ENCODE measurements around the gene CD300LG.

Gene CD300LG

DNA sequence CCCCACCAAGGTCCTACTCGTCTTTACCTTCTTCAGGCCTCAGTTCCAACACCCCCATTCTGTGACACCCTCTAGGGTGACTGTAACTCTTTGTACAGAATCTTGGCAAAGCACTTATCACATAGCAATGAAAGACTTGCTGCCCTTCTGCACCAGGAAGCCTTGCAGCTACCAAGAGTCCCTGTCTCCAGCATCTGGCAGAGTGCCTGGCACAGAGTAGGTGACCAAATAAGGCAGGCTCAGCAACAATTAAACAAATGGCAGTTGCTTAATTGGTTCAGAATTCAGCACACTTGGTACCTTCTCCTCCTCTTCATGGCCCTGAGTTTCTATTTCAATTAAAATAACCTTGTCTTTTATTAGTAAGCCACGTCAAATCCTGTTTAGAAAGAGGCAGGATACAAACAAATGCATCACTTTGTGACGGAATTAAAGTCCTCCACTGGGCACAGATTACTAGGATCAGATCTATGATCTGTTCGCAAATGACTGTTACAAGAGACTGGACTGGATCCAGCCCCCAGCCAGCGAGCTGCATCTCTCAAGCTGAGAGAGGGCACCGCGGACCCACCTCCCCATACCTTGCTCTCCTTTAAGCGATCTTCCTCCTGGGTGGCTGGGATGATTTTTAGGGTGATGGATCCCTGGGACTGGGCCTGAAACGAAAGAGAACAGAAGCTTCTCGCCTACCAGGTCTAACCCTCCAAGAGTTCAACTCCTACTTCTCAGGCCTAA lies 23.5 kb upstream of the CD300LG start:
- Histone ChIP-seq H3K4me1 (ENCODE audit: control insufficient read depth in 2 of 2, insufficient read depth in 1 of 2, low read depth in 1 of 2, low read length in 2 of 2) (no peaks in the 10 kb centered on the region), H3K27me3 (ENCODE audit: control insufficient read depth in 3 of 3, insufficient read depth in 3 of 3, low read depth in 1 of 3, low read length in 3 of 3) (no peaks in the 10 kb centered on the region), H3K4ac (ENCODE audit: low read length) (no peak overlapping the region), H3K27ac (replicated peaks; ENCODE audit: low read length) (no peak overlapping the region), H2BK120ac (ENCODE audit: low read depth, low read length) (no peak overlapping the region), H3K18ac (ENCODE audit: low read length) (no peak overlapping the region), H4K91ac (ENCODE audit: low read depth, low read length, poor library complexity) (no peak overlapping the region), H3K23ac (ENCODE audit: low read depth, low read length, poor library complexity) (no peak overlapping the region), H4K8ac (ENCODE audit: low read depth, low read length) (no peak overlapping the region), H3K79me1 (ENCODE audit: low read depth, low read length) (peaks cover 3% of the 10 kb centered on the region), H2BK15ac (ENCODE audit: low read length) (no peak overlapping the region), H3K4me3 (ENCODE audit: low read length in 2 of 2) (no peak overlapping the region), H2BK12ac (ENCODE audit: low read length) (no peak overlapping the region), H3K4me2 (ENCODE audit: insufficient read depth, low read length, poor library complexity, severe bottlenecking) (no peak overlapping the region), H2AK5ac (ENCODE audit: low read depth, low read length) (no peak overlapping the region), H3K9ac (ENCODE audit: low read depth, low read length, poor library complexity) (no peak overlapping the region), H3K9me3 (replicated peaks in 1 of 2; ENCODE audit: control insufficient read depth in 2 of 2, insufficient read depth in 1 of 2, low read depth in 1 of 2, low read length in 2 of 2) (no peaks in the 10 kb centered on the region), H3K14ac (ENCODE audit: low read length) (no peak overlapping the region), H2BK5ac (ENCODE audit: low read length) (no peak overlapping the region), H3K36me3 (replicated peaks in 1 of 2; ENCODE audit: control insufficient read depth in 2 of 2, insufficient read depth in 2 of 2, low read length in 2 of 2) (peaks cover 0 to 8% of the 10 kb centered on the region in 2 donors), H2AFZ (ENCODE audit: low read length) (no peak overlapping the region)
- no CpG with 5 or more reads among the region's 10 CpGs for WGBS, 2 donors (ENCODE audit: extremely low coverage in 2 of 2, insufficient read length in 2 of 2, insufficient replicate concordance in 1 of 2)
- DNase-seq (ENCODE audit: low spot score): no peak

DNA sequence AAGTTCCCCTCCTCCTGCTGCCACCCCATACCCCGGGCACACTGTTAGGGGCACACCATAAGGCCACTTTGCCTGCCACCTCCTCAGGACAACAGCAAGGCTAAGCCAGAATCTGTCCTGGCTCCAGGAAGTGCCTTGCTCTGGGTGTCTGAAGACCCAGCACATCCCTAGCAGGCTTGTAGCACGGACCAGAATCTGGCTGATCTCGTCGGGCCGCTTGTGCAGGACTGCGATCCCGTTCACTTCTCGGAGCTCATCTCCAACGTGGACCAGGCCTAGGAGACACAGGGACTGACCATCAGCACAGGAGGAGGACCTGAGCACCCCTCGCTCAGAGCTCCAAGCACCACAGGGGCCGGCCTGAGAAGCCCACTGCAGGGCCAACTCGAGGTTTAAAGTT lies 21.4 kb upstream of the CD300LG start:
- H2BK12ac ChIP-seq (ENCODE audit: low read length): no peak overlapping the region
- H3K9ac ChIP-seq (ENCODE audit: low read depth, low read length, poor library complexity): no peak overlapping the region
- H3K79me1 ChIP-seq (ENCODE audit: low read depth, low read length): peaks cover 3% of the 10 kb centered on the region
- no peak overlapping the region for H3K18ac ChIP-seq (ENCODE audit: low read length)
- no peak overlapping the region for H3K4ac ChIP-seq (ENCODE audit: low read length)
- H2AFZ ChIP-seq (ENCODE audit: low read length): no peak overlapping the region
- H3K23ac ChIP-seq (ENCODE audit: low read depth, low read length, poor library complexity): no peak overlapping the region
- H3K14ac ChIP-seq (ENCODE audit: low read length): no peak overlapping the region
- no peak overlapping the region for H3K4me3 ChIP-seq (ENCODE audit: low read length in 2 of 2)
- H3K4me1 ChIP-seq (ENCODE audit: control insufficient read depth in 2 of 2, insufficient read depth in 1 of 2, low read depth in 1 of 2, low read length in 2 of 2): peaks cover 0 to 4% of the 10 kb centered on the region in 2 donors
- no peak overlapping the region for H4K8ac ChIP-seq (ENCODE audit: low read depth, low read length)
- no peaks in the 10 kb centered on the region for H3K9me3 ChIP-seq (replicated peaks in 1 of 2; ENCODE audit: control insufficient read depth in 2 of 2, insufficient read depth in 1 of 2, low read depth in 1 of 2, low read length in 2 of 2)
- H3K36me3 ChIP-seq (replicated peaks in 1 of 2; ENCODE audit: control insufficient read depth in 2 of 2, insufficient read depth in 2 of 2, low read length in 2 of 2): peaks cover 0 to 13% of the 10 kb centered on the region in 2 donors
- no peak overlapping the region for H2BK120ac ChIP-seq (ENCODE audit: low read depth, low read length)
- H3K27me3 ChIP-seq (ENCODE audit: control insufficient read depth in 3 of 3, insufficient read depth in 3 of 3, low read depth in 1 of 3, low read length in 3 of 3): no peaks in the 10 kb centered on the region
- DNase-seq (ENCODE audit: low spot score): no peak
- no peak overlapping the region for H3K27ac ChIP-seq (replicated peaks; ENCODE audit: low read length)
- H4K91ac ChIP-seq (ENCODE audit: low read depth, low read length, poor library complexity): no peak overlapping the region
- no peak overlapping the region for H3K4me2 ChIP-seq (ENCODE audit: insufficient read depth, low read length, poor library complexity, severe bottlenecking)
- WGBS, 2 donors (ENCODE audit: extremely low coverage in 2 of 2, insufficient read length in 2 of 2, insufficient replicate concordance in 1 of 2): no CpG with 5 or more reads among the region's 12 CpGs
- no peak overlapping the region for H2BK15ac ChIP-seq (ENCODE audit: low read length)
- H2AK5ac ChIP-seq (ENCODE audit: low read depth, low read length): no peak overlapping the region
- H2BK5ac ChIP-seq (ENCODE audit: low read length): peak overlapping the region; percentile 9

DNA sequence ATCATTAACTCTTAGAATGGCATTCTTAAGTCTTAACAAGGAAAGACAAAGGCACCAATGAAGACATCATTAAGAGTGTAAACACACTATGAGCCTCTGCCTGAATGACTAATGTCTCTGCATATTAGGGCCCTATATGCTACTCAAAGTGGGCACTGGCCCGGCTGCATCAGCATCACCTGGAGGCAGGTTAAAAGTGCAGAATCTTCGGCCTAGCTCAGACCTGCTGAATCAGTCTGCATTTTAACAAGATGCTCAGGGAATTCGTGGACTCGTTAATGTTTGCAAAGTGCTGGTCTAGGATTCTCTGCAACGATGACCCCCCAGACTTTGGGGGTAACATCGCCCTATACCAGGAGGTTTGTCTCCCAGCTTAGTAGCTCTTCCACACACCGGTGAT lies 20.8 kb upstream of the CD300LG start:
- Histone ChIP-seq H3K9ac (ENCODE audit: low read depth, low read length, poor library complexity) (no peak overlapping the region), H3K14ac (ENCODE audit: low read length) (no peak overlapping the region), H4K91ac (ENCODE audit: low read depth, low read length, poor library complexity) (no peak overlapping the region), H3K36me3 (replicated peaks in 1 of 2; ENCODE audit: control insufficient read depth in 2 of 2, insufficient read depth in 2 of 2, low read length in 2 of 2) (peaks cover 0 to 12% of the 10 kb centered on the region in 2 donors), H2BK120ac (ENCODE audit: low read depth, low read length) (no peak overlapping the region), H2BK15ac (ENCODE audit: low read length) (no peak overlapping the region), H3K4me3 (ENCODE audit: low read length in 2 of 2) (no peak overlapping the region), H3K27ac (replicated peaks; ENCODE audit: low read length) (no peak overlapping the region), H2BK5ac (ENCODE audit: low read length) (no peak overlapping the region), H3K27me3 (ENCODE audit: control insufficient read depth in 3 of 3, insufficient read depth in 3 of 3, low read depth in 1 of 3, low read length in 3 of 3) (no peaks in the 10 kb centered on the region), H4K8ac (ENCODE audit: low read depth, low read length) (no peak overlapping the region), H2AFZ (ENCODE audit: low read length) (no peak overlapping the region), H3K4me1 (ENCODE audit: control insufficient read depth in 2 of 2, insufficient read depth in 1 of 2, low read depth in 1 of 2, low read length in 2 of 2) (peaks cover 0 to 4% of the 10 kb centered on the region in 2 donors), H3K23ac (ENCODE audit: low read depth, low read length, poor library complexity) (no peak overlapping the region), H3K79me1 (ENCODE audit: low read depth, low read length) (peaks cover 2% of the 10 kb centered on the region), H2AK5ac (ENCODE audit: low read depth, low read length) (no peak overlapping the region), H3K4ac (ENCODE audit: low read length) (no peak overlapping the region), H3K4me2 (ENCODE audit: insufficient read depth, low read length, poor library complexity, severe bottlenecking) (no peak overlapping the region), H2BK12ac (ENCODE audit: low read length) (no peak overlapping the region), H3K18ac (ENCODE audit: low read length) (no peak overlapping the region), H3K9me3 (replicated peaks in 1 of 2; ENCODE audit: control insufficient read depth in 2 of 2, insufficient read depth in 1 of 2, low read depth in 1 of 2, low read length in 2 of 2) (no peaks in the 10 kb centered on the region)
- no CpG with 5 or more reads among the region's 7 CpGs for WGBS, 2 donors (ENCODE audit: extremely low coverage in 2 of 2, insufficient read length in 2 of 2, insufficient replicate concordance in 1 of 2)
- no peak for DNase-seq (ENCODE audit: low spot score)

DNA sequence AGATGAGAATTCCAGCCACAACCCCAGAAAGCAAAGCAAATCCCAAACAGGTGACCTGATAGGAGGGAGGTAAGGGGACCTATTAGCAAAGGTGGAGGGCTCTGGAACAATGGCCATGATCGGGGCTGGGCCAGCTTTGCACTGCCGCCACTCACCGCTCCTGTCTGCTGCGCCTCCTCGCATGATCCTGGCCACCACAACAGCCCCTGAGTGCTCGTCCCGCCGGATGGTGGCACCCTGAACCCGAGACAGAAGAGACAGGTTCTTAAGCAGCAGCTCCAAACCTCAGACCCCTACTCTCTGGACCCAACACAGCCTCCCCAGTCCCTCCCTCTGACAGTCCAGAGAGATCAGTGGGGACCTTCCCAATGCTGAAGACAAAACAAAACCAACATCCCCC lies 19.4 kb upstream of the CD300LG start:
- Histone ChIP-seq H3K4me1 (ENCODE audit: control insufficient read depth in 2 of 2, insufficient read depth in 1 of 2, low read depth in 1 of 2, low read length in 2 of 2) (peaks cover 4 to 5% of the 10 kb centered on the region in 2 donors), H2AK5ac (ENCODE audit: low read depth, low read length) (no peak overlapping the region), H2AFZ (ENCODE audit: low read length) (no peak overlapping the region), H3K9me3 (replicated peaks in 1 of 2; ENCODE audit: control insufficient read depth in 2 of 2, insufficient read depth in 1 of 2, low read depth in 1 of 2, low read length in 2 of 2) (no peaks in the 10 kb centered on the region), H3K27me3 (ENCODE audit: control insufficient read depth in 3 of 3, insufficient read depth in 3 of 3, low read depth in 1 of 3, low read length in 3 of 3) (peaks cover 0 to 5% (median 0%) of the 10 kb centered on the region in 3 experiments), H3K79me1 (ENCODE audit: low read depth, low read length) (peaks cover 2% of the 10 kb centered on the region), H3K18ac (ENCODE audit: low read length) (no peak overlapping the region), H3K4me3 (ENCODE audit: low read length in 2 of 2) (no peak overlapping the region), H2BK5ac (ENCODE audit: low read length) (no peak overlapping the region), H3K23ac (ENCODE audit: low read depth, low read length, poor library complexity) (no peak overlapping the region), H3K4me2 (ENCODE audit: insufficient read depth, low read length, poor library complexity, severe bottlenecking) (no peak overlapping the region), H2BK12ac (ENCODE audit: low read length) (peak overlapping the region; percentile 19), H3K14ac (ENCODE audit: low read length) (no peak overlapping the region), H3K27ac (replicated peaks; ENCODE audit: low read length) (no peak overlapping the region), H3K9ac (ENCODE audit: low read depth, low read length, poor library complexity) (no peak overlapping the region), H3K4ac (ENCODE audit: low read length) (no peak overlapping the region), H2BK15ac (ENCODE audit: low read length) (no peak overlapping the region), H4K91ac (ENCODE audit: low read depth, low read length, poor library complexity) (no peak overlapping the region), H4K8ac (ENCODE audit: low read depth, low read length) (no peak overlapping the region), H2BK120ac (ENCODE audit: low read depth, low read length) (no peak overlapping the region), H3K36me3 (replicated peaks in 1 of 2; ENCODE audit: control insufficient read depth in 2 of 2, insufficient read depth in 2 of 2, low read length in 2 of 2) (peaks cover 0 to 12% of the 10 kb centered on the region in 2 donors)
- no peak for DNase-seq (ENCODE audit: low spot score)
- WGBS, 2 donors (ENCODE audit: extremely low coverage in 2 of 2, insufficient read length in 2 of 2, insufficient replicate concordance in 1 of 2): no CpG with 5 or more reads among the region's 9 CpGs
